ENCODE data around the gene RPS6KB2. TPM values are rescaled to one million over a fixed set of nuclear protein-coding genes. Genes with fewer than 3 reads are reported as not detected.
A peak's percentile ranks its signal among the peaks of the same experiment; 100 is the strongest.

The RPS6KB2 gene
- total and polyA plus RNA-seq, 9 of the 15 experiments (the other 6 are each of a cell fraction or from before 2014, with no cell fraction given), result 0.42 to 122 (median 82.6) TPM

DNA sequence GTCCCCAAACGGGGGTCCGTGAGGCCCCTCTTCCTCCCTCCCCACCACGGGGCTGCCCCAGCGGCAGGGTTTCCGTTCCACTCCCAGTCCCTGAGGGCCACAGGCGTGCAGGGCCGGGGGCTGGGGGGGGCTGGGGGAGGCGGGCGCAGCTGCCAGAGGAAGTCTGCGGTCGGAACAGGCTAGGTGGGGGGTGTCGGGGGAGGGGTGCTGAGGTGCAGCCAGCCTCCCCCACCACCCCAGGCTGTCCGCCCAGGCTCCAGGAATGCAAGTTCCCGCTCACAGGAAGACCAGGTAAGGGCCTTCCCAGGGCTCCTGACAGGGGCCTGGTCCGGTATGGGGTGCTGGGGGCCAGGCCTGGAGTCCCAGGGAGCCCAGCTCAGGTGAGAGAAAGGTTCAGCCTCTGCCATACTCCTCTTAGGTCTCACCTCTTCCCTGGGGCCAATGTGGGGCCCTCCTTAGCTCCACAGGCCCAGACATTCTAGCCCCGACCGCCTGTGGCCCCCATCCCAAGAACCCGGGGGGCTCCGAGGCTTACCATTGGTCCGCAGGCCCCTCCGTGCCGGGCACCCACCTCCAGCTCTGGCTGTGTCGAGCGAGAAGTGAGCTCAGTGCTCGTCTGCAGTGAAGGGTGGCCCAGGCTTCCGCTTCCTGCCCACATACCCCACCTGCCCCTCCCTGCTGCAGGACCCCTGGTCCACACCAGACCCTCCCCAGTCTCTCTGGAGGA lies 9.0 kb downstream of the RPS6KB2 start, which contains the start of gene PTPRCAP (continued):
- no peak for TF ChIP-seq MEIS2 (IDR thresholded peaks at IDR 0.05; ENCODE audit: partially characterized antibody)
- TF ChIP-seq POLR2G (IDR thresholded peaks at IDR 0.05; ENCODE audit: low read depth, low read length), result peak; percentile 76
- no peak for TF ChIP-seq GATAD2A (IDR thresholded peaks at IDR 0.05)
- TF ChIP-seq, protein P1, sequence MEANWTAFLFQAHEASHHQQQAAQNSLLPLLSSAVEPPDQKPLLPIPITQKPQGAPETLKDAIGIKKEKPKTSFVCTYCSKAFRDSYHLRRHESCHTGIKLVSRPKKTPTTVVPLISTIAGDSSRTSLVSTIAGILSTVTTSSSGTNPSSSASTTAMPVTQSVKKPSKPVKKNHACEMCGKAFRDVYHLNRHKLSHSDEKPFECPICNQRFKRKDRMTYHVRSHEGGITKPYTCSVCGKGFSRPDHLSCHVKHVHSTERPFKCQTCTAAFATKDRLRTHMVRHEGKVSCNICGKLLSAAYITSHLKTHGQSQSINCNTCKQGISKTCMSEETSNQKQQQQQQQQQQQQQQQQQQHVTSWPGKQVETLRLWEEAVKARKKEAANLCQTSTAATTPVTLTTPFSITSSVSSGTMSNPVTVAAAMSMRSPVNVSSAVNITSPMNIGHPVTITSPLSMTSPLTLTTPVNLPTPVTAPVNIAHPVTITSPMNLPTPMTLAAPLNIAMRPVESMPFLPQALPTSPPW (CRISPR knock-in tag; IDR thresholded peaks at IDR 0.05), result peak; percentile 83
- no peak for TF ChIP-seq KDM2B (CRISPR knock-in tag; IDR thresholded peaks at IDR 0.05)
- no peak for TF ChIP-seq HDAC2 (IDR thresholded peaks at IDR 0.05)
- TF ChIP-seq RNF219 (CRISPR knock-in tag; IDR thresholded peaks at IDR 0.05), result no peak
- no peak for TF ChIP-seq ZNF589 (CRISPR knock-in tag; IDR thresholded peaks at IDR 0.05; ENCODE audit: low read depth)
- TF ChIP-seq, protein P2, sequence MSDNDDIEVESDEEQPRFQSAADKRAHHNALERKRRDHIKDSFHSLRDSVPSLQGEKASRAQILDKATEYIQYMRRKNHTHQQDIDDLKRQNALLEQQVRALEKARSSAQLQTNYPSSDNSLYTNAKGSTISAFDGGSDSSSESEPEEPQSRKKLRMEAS (CRISPR knock-in tag; IDR thresholded peaks at IDR 0.05), result no peak
- TF ChIP-seq, protein P3, sequence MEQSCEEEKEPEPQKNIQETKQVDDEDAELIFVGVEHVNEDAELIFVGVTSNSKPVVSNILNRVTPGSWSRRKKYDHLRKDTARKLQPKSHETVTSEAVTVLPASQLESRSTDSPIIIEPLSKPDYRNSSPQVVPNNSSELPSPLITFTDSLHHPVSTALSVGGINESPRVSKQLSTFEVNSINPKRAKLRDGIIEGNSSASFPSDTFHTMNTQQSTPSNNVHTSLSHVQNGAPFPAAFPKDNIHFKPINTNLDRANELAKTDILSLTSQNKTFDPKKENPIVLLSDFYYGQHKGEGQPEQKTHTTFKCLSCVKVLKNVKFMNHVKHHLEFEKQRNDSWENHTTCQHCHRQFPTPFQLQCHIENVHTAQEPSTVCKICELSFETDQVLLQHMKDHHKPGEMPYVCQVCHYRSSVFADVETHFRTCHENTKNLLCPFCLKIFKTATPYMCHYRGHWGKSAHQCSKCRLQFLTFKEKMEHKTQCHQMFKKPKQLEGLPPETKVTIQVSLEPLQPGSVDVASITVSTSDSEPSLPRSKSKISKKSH (CRISPR knock-in tag; IDR thresholded peaks at IDR 0.05), result no peak
- no peak for TF ChIP-seq CREM (IDR thresholded peaks at IDR 0.05; ENCODE audit: low read depth)

Data from K562 (cell line).